Articular chondrocyte of knee joint (primary cell): ENCODE data around the gene AFAP1. TPM values are rescaled to one million over a fixed set of nuclear protein-coding genes. Genes with fewer than 3 reads are reported as not detected.

ENCODE experiments used
- total RNA-seq: library from RNA; depleted of rRNA; stranded (reverse); fragments of >200 nt; gene quantifications from 2 replicates; pipeline ENCODE4 v1.2.3, GENCODE V29; 2012

Gene AFAP1
- 56.3 and 59.7 TPM in 2 replicates for total RNA-seq

GRCh38 chr4:7939377-7940108 is at the start of gene AFAP1:
AFAP1 (minus strand) TSS chr4:7939861; CDS start chr4:7872078, 67,783 bp downstream.

Other genes with a start within 250 kb of the AFAP1 start
- gene ABLIM2, start 219.0 kb upstream of the AFAP1 start, total RNA-seq = 0.43 and 0.52 TPM in 2 replicates